ENCODE data around the gene TPTE.
"Not testable (repeated sequence)": the region's sequence is repeated elsewhere in the genome, so short reads cannot be mapped to it uniquely, and the experiment has no call there.

The TPTE gene

GRCh38 chr21:10639123-10639522, 117.7 kb downstream of the TPTE start:
- DNase-seq (ENCODE audit: low read depth), result no peak
- no peak overlapping the region for H3K4me3 ChIP-seq (replicated peaks; ENCODE audit: low read depth, low read length)
- no peak for TF ChIP-seq CTCF (IDR thresholded peaks at IDR 0.05; ENCODE audit: low read length, missing control alignments)

- H3K4me3 ChIP-seq (replicated peaks; ENCODE audit: low read depth, low read length); DNase-seq (ENCODE audit: low read depth): not testable (repeated sequence)
Observed at GRCh38 chr21:10639746-10640145, 118.4 kb downstream of the TPTE start.

GRCh38 chr21:10640446-10640845, 119.1 kb downstream of the TPTE start:
- DNase-seq (ENCODE audit: low read depth), result no peak
- TF ChIP-seq CTCF (IDR thresholded peaks at IDR 0.05; ENCODE audit: low read length, missing control alignments), result no peak
- H3K4me3 ChIP-seq (replicated peaks; ENCODE audit: low read depth, low read length), result no peak overlapping the region

GRCh38 chr21:10641107-10641506, 119.7 kb downstream of the TPTE start:
- no peak overlapping the region for H3K4me3 ChIP-seq (replicated peaks; ENCODE audit: low read depth, low read length)
- TF ChIP-seq CTCF (IDR thresholded peaks at IDR 0.05; ENCODE audit: low read length, missing control alignments), result no peak
- no peak for DNase-seq (ENCODE audit: low read depth)

GRCh38 chr21:10645667-10646066, 124.3 kb downstream of the TPTE start:
- not testable (repeated sequence) for H3K4me3 ChIP-seq (replicated peaks; ENCODE audit: low read depth, low read length); DNase-seq (ENCODE audit: low read depth)

GRCh38 chr21:10649350-10650149, 128.2 kb downstream of the TPTE start:
- DNase-seq (ENCODE audit: low read depth); H3K4me3 ChIP-seq (replicated peaks; ENCODE audit: low read depth, low read length): not testable (repeated sequence)

- not testable (repeated sequence) for DNase-seq (ENCODE audit: low read depth); H3K4me3 ChIP-seq (replicated peaks; ENCODE audit: low read depth, low read length)
Observed at GRCh38 chr21:10650297-10650696, 128.9 kb downstream of the TPTE start.
